GM18951 (cell line): ENCODE data around the gene CRB1.

Experiments
- POLR2A ChIP-seq: IDR thresholded peaks from 4 replicates; pipeline ENCODE4 v1.6.1; 2011; ENCODE audit warnings: mild to moderate bottlenecking; ENCODE audit not compliant: insufficient read length, insufficient read depth; ENCODE audit errors: extremely low read depth
- in situ Hi-C: fragments of 300-500 bp; cut with MboI; formaldehyde crosslinking; loops from one replicate; pipeline ENCODE4 v1.12.0; 2022; ENCODE audit warnings: low sequenced_read_pairs, mixed read lengths, inconsistent platforms; ENCODE audit not compliant: unreplicated experiment

Gene CRB1

DNA sequence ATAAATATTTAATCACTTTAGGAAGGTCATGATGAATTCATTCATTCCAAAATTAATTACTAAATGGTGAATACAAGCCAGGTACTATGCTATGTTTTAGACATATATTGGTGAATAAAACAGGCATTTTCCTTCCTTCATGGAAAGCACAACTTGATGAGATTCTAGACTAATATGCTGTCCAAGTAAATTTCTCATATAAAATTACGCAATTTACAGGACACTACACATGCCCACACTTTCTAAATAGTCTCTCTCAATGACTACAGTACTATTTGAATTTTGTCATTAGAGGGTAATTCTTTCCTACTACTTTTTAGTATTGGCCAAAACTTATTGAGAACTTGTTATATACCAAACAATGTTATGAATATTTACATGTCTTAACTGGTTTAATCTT lies 150.6 kb downstream of the CRB1 start:
- TF ChIP-seq POLR2A: no peak
- in situ Hi-C loops: no loop called here

DNA sequence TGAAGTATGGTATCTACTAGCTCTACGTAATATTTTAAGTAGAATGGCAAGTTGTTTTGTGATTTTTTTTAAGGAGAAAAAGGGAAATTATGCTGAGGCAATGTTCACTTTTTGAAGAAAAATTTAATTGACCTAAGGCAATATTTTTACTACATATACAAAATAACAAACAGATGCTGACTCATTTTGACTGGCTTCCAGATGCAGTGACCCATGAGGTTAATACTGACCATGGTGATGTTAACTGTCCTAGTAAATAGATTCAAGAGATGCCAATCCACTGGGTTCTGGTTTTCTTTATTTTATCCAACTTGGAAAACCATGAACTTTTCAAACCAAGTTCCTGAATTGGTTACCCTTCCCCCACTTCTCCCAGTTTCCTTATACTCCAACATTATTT lies 154.9 kb downstream of the CRB1 start:
- TF ChIP-seq POLR2A: no peak
- in situ Hi-C loops: no loop called here

- in situ Hi-C loops: no loop called here
- TF ChIP-seq POLR2A: no peak
Measured at GRCh38 chr1:197424380-197424779, 156.3 kb downstream of the CRB1 start.

DNA sequence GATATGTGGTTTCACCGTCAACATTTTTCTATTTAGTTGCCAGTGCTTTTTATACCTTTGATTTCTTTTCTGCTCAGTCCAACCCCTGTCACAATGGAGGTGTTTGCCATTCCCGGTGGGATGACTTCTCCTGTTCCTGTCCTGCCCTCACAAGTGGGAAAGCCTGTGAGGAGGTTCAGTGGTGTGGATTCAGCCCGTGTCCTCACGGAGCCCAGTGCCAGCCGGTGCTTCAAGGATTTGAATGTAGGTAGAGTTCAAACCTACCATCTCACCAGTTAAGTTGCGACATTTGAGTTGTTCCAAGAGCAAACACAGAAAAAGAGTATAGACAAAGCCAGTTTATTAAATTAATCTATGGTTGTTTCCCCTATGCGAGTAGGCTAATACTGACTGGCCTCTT lies 161.3 kb downstream of the CRB1 start:
- no peak for TF ChIP-seq POLR2A

DNA sequence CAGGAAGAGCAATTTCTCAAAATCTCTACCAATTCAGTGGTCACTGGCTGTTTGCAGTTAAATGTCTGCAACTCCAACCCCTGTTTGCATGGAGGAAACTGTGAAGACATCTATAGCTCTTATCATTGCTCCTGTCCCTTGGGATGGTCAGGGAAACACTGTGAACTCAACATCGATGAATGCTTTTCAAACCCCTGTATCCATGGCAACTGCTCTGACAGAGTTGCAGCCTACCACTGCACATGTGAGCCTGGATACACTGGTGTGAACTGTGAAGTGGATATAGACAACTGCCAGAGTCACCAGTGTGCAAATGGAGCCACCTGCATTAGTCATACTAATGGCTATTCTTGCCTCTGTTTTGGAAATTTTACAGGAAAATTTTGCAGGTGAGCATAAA lies 167.2 kb downstream of the CRB1 start:
- TF ChIP-seq POLR2A: no peak
- in situ Hi-C loops: no loop called here

More for the DNA sequence above, 161.3 kb downstream of the CRB1 start:
- in situ Hi-C loops: no loop called here

- in situ Hi-C loops: no loop called here
- TF ChIP-seq POLR2A: no peak
Measured at GRCh38 chr1:197437601-197438000, 169.5 kb downstream of the CRB1 start.

DNA sequence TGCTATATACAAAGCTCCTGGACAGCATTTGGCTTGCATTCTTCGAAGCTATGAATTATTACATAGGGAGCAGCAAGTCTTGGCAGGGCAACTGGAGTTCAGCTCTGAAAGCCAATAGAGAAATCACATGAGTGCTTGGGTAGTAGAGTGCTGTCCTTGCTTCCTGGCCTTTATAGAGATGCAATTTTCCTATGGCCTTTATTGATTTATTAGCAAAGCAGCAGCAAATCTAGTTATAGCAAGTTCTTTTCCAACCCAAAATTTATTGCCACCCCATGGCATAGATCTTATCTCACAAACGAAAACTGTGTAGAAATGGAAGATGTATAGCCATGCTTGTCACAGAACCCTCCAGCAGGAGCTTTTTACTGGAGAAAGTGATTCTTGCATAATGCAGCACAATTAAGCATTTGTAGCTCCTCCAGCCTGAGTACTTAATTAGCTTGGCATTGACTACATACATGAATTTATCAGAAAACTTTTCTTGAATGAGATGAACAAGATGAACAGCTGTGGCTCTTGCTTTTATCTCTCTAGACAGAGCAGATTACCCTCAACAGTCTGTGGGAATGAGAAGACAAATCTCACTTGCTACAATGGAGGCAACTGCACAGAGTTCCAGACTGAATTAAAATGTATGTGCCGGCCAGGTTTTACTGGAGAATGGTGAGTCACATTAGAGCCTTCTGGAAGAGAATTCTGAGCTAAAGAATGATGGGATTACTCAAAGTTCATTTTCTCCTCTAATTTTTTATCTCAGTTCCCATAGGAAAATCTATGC lies 170.1 kb downstream of the CRB1 start:
- TF ChIP-seq POLR2A: no peak

DNA sequence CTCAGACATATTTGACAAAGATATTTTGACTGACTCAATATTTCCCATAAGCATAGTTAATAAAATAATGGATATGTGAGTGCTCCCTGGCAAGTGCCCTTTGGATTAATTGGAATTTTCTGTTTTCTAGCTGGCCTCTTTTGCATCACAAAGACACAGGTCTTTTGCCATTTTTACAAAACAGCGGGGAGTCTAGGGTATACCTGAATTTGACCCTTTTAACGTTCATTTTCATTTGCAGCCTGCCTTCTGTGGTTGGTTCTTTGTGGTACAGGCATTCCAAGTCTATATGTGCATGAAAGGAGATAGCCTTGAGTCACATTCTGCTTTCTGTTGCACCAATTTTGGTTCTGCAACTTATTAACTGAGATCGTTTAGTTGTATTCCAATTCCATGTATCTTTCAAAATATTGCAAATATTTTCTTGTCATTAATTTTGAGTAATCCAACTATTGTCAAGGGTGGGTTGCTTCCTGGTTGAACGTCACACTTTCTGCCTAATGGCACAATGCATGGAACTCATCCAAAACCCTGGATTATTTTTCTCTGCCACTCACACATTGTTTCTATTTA lies 171.7 kb downstream of the CRB1 start:
- in situ Hi-C loops: no loop called here
- TF ChIP-seq POLR2A: no peak

More for the DNA sequence above, 170.1 kb downstream of the CRB1 start:
- in situ Hi-C loops: no loop called here

DNA sequence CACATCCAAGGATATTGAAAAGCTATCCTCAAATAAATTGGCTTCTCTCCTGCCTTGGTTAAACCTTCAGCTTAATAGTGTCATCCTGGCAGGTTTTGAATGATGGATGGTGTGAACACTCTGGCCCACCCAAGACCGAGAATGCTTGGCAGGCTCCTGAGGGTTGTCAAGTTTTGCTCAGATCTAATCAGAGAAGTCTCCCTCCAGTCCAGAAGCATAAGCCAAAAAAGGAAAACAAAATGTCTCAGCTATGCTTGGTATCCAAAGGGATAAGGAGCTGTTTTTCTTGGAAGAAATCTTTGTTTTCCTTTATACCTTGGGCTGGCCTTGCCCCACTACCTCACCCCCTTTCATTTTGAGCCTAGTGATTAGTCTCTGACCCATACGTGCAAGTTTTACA lies 172.7 kb downstream of the CRB1 start:
- TF ChIP-seq POLR2A: no peak
- in situ Hi-C loops: no loop called here

DNA sequence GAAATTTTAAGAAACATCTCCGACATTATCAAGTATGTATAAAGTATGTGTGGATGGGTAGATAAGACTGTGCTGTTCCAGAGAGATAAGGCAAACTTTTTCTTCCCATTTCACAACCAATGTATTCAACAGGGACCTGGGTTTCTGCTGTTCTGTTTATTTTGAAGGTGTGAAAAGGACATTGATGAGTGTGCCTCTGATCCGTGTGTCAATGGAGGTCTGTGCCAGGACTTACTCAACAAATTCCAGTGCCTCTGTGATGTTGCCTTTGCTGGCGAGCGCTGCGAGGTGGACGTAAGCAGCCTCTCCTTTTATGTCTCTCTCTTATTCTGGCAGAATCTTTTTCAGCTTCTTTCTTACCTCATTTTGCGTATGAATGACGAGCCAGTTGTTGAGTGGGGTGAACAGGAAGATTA lies 174.0 kb downstream of the CRB1 start:
- TF ChIP-seq POLR2A: no peak
- in situ Hi-C loops: no loop called here

DNA sequence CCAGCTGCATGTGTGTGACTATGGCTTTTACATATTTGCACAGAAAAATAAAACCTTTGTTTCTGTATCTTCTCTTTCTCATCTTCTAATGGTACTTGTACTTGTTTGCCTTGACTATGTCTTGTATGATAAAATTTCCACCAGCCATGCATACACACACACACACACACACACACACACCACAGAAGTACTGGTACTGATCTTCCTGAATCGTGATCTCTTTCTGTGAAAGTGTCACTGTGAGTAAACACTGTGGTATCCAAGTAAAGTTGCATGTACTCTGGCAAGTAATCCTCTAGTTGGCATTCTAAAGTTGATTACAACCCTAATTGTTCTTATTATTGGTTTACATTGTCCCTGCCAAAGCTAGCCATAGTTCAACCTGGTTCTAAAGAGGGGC lies 176.7 kb downstream of the CRB1 start:
- TF ChIP-seq POLR2A: no peak
- in situ Hi-C loops: no loop called here

GRCh38 chr1:197448121-197448779 lies 180.2 kb downstream of the CRB1 start:
- TF ChIP-seq POLR2A: no peak
- in situ Hi-C loops: no loop called here

GRCh38 chr1:197451381-197451780 lies 183.3 kb downstream of the CRB1 start:
- no peak for TF ChIP-seq POLR2A

DNA sequence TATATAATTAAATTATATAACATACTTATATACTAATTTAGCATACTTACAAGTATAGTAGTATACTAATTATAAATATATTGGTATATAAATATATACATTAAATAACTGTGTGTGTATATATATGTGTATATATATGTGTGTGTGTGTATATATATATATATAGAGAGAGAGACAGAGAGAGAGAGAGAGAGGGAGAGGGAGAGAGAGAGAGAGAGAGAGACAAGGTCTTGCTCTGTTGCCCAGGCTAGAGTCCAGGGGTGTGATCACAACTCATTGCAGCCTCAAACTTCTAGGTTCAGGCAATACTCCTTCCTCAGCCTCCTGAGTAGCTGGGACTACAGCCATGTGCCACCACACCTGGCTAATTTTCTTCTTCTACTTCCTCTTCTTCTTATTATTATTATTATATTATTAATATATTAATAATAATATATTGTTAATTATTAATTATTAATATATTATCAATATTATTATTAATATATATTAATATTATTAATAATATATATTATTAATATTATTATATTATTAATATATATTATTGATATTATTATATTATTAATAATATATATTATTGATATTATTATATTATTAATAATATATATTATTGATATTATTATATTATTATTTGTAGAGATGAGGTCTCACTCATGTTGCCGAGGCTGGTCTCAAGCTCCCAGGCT lies 185.5 kb downstream of the CRB1 start:
- TF ChIP-seq POLR2A: no peak
- in situ Hi-C loops: no loop called here

More at GRCh38 chr1:197451381-197451780, 183.3 kb downstream of the CRB1 start:
- in situ Hi-C loops: no loop called here

GRCh38 chr1:197462539-197462938 lies 194.5 kb downstream of the CRB1 start:
- TF ChIP-seq POLR2A: no peak
- in situ Hi-C loops: no loop called here
